ENCODE measurements around the gene LTN1. TPM values are rescaled to one million over a fixed set of nuclear protein-coding genes. Genes with fewer than 3 reads are reported as not detected.
"Not testable (repeated sequence)": the region's sequence is repeated elsewhere in the genome, so short reads cannot be mapped to it uniquely, and the experiment has no call there.

LTN1 gene
- total RNA-seq, 1 experiment from 2014 or later = 27.1 TPM

- no peak for DNase-seq (ENCODE audit: unreplicated experiment)
- no TSS peak for BruUV-seq (replicated peaks)
- H3K36me3 Mint-ChIP-seq (ENCODE audit: insufficient read depth, unreplicated experiment) = peaks cover 6% of the 10 kb centered on the region
- CTCF ChIA-PET = interaction anchor here (0.9 kb wide), 1 partner anchor 51 kb away, joined by 5 read pairs; no protein-coding TSS in a partner anchor
- H3K4me1 Mint-ChIP-seq (ENCODE audit: insufficient read depth, unreplicated experiment) = peaks cover 11% of the 10 kb centered on the region
- intact Hi-C loops (cut with micrococcal nuclease) = no loop called here
- no peaks in the 10 kb centered on the region for H3K9me3 Mint-ChIP-seq (ENCODE audit: unreplicated experiment)
- H3K4me3 Mint-ChIP-seq (ENCODE audit: unreplicated experiment) = peak overlapping the region; percentile 75
- TF ChIP-seq, protein P1, sequence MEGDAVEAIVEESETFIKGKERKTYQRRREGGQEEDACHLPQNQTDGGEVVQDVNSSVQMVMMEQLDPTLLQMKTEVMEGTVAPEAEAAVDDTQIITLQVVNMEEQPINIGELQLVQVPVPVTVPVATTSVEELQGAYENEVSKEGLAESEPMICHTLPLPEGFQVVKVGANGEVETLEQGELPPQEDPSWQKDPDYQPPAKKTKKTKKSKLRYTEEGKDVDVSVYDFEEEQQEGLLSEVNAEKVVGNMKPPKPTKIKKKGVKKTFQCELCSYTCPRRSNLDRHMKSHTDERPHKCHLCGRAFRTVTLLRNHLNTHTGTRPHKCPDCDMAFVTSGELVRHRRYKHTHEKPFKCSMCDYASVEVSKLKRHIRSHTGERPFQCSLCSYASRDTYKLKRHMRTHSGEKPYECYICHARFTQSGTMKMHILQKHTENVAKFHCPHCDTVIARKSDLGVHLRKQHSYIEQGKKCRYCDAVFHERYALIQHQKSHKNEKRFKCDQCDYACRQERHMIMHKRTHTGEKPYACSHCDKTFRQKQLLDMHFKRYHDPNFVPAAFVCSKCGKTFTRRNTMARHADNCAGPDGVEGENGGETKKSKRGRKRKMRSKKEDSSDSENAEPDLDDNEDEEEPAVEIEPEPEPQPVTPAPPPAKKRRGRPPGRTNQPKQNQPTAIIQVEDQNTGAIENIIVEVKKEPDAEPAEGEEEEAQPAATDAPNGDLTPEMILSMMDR (IDR thresholded peaks at IDR 0.05; ENCODE audit: unreplicated experiment) = no peak
- peak overlapping the region; percentile 81 for H3K27ac Mint-ChIP-seq (ENCODE audit: low read depth, unreplicated experiment)
- POLR2A ChIA-PET = interaction anchor here (1.0 to 4.7 kb wide), 10 partner anchors 9 to 301 kb away, joined by 3 to 76 read pairs (median 8); partner anchors contain the start of genes CCT8 and LTN1
- H3K27me3 Mint-ChIP-seq (ENCODE audit: insufficient read depth, unreplicated experiment) = no peaks in the 10 kb centered on the region
These were observed 25.1 kb upstream of the LTN1 start for GRCh38 chr21:29017639-29018237.

DNA sequence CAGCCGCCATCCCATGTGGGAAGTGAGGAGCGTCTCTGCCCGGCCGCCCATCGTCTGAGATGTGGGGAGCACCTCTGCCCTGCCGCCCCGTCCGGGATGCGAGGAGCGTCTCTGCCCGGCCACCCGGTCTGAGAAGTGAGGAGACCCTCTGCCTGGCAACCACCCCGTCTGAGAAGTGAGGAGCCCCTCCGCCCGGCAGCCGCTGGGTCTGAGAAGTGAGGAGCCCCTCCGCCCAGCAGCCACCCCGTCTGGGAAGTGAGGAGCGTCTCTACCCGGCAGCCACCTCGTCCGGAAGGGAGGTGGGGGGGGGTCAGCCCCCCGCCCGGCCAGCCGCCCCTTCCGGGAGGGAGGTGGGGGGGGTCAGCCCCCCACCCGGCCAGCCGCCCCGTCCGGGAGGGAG lies 18.6 kb upstream of the LTN1 start:
- CTCF ChIA-PET; H3K9me3 Mint-ChIP-seq (ENCODE audit: unreplicated experiment); intact Hi-C loops (cut with micrococcal nuclease); POLR2A ChIA-PET; H3K27ac Mint-ChIP-seq (ENCODE audit: low read depth, unreplicated experiment); DNase-seq (ENCODE audit: unreplicated experiment); H3K4me3 Mint-ChIP-seq (ENCODE audit: unreplicated experiment); H3K4me1 Mint-ChIP-seq (ENCODE audit: insufficient read depth, unreplicated experiment); H3K27me3 Mint-ChIP-seq (ENCODE audit: insufficient read depth, unreplicated experiment); BruUV-seq (replicated peaks): not testable (repeated sequence)
- H3K36me3 Mint-ChIP-seq (ENCODE audit: insufficient read depth, unreplicated experiment) = peaks cover 23% of the 10 kb centered on the region

DNA sequence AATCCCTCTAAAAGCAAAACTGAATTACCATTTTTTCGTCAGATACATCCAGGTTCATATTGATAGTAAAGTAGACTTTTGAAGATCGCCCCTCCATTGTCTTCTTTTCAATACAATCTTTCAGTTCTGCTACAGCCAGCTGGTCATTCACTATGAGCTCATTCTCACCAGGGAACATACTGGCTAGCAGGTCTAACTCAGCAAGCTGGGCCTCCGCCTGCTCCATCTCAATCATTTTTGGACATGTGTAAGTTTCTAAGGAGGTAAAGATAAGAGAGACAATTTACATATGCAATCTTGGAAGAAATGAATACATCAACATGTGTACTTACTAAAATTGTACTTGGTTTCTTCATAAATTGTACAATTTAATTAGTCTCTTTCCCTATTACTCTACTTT lies 15.7 kb upstream of the LTN1 start:
- intact Hi-C loops (cut with micrococcal nuclease) = no loop called here
- CTCF ChIA-PET = interaction anchor here (1.2 kb wide), 1 partner anchor 16 kb away, joined by 4 read pairs; the partner anchor contains the start of gene USP16
- Mint-ChIP-seq H3K9me3 (ENCODE audit: unreplicated experiment) (no peaks in the 10 kb centered on the region), H3K4me3 (ENCODE audit: unreplicated experiment) (no peak overlapping the region), H3K36me3 (ENCODE audit: insufficient read depth, unreplicated experiment) (peaks cover 35% of the 10 kb centered on the region), H3K27ac (ENCODE audit: low read depth, unreplicated experiment) (no peak overlapping the region), H3K27me3 (ENCODE audit: insufficient read depth, unreplicated experiment) (no peaks in the 10 kb centered on the region), H3K4me1 (ENCODE audit: insufficient read depth, unreplicated experiment) (no peaks in the 10 kb centered on the region)
- TF ChIP-seq, protein P1 (IDR thresholded peaks at IDR 0.05; ENCODE audit: unreplicated experiment) = no peak
- DNase-seq (ENCODE audit: unreplicated experiment) = no peak
- BruUV-seq (replicated peaks) = no TSS peak
- POLR2A ChIA-PET = interaction anchor here (0.7 to 2.1 kb wide), 3 partner anchors 10 to 134 kb away, joined by 3 to 10 read pairs (median 8); partner anchors contain the start of gene USP16

DNA sequence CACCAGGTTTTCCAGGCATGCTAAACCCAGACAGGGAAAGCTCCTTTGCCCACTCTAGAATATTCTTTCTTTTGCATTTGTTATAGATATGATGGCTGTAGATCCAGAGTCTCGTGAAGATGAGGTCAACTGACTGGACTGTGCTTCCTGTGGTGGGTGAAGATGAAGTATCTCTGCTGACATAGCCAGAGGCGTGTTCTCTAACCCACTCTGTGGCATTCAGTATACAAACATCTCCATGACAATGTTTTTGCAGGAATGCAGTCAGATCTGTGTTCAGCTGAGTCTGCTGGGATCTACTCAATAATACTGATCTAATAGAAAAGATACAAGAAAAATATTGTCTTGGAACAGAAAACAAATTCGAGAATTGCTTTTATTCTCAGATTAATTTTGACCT lies 15.1 kb upstream of the LTN1 start:
- Mint-ChIP-seq H3K27ac (ENCODE audit: low read depth, unreplicated experiment) (no peak overlapping the region), H3K4me3 (ENCODE audit: unreplicated experiment) (no peak overlapping the region), H3K9me3 (ENCODE audit: unreplicated experiment) (no peaks in the 10 kb centered on the region), H3K4me1 (ENCODE audit: insufficient read depth, unreplicated experiment) (no peaks in the 10 kb centered on the region), H3K27me3 (ENCODE audit: insufficient read depth, unreplicated experiment) (no peaks in the 10 kb centered on the region), H3K36me3 (ENCODE audit: insufficient read depth, unreplicated experiment) (peaks cover 35% of the 10 kb centered on the region)
- CTCF ChIA-PET = no interaction called here
- intact Hi-C loops (cut with micrococcal nuclease) = no loop called here
- TF ChIP-seq, protein P1 (IDR thresholded peaks at IDR 0.05; ENCODE audit: unreplicated experiment) = no peak
- BruUV-seq (replicated peaks) = TSS peak; percentile 17
- POLR2A ChIA-PET = interaction anchor here (1.8 to 2.1 kb wide), 2 partner anchors 10 to 17 kb away, joined by 8 to 10 read pairs; partner anchors contain the start of gene USP16
- no peak for DNase-seq (ENCODE audit: unreplicated experiment)
